GM21367 (cell line): ENCODE measurements around the gene NPIPB6.

Experiments
- ATAC-seq: cut with Tn5 transposase; IDR thresholded peaks from one replicate; pipeline ENCODE4 v1.9.1; 2021; ENCODE audit not compliant: unreplicated experiment

Gene NPIPB6

DNA sequence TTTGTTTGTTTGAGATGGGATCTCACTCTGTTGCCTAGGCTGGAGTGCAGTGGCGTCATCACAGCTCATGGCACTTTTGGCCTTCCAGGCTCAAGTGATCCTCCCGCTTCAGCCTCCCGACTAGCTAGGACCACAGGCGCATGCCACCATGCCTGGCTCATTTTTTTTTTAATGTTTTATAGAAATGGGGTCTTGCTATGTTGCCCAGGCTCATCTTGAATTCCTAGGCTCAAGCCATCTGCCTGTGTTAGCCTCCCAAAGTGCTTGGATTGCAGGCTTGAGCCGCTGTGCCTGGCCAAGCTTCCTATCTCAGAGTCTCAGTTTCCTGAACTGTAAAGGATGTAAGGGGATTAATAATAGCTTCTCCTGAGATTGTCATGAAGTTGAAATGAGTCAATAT, 63.0 kb downstream of the NPIPB6 start:
- ATAC-seq = no peak

DNA sequence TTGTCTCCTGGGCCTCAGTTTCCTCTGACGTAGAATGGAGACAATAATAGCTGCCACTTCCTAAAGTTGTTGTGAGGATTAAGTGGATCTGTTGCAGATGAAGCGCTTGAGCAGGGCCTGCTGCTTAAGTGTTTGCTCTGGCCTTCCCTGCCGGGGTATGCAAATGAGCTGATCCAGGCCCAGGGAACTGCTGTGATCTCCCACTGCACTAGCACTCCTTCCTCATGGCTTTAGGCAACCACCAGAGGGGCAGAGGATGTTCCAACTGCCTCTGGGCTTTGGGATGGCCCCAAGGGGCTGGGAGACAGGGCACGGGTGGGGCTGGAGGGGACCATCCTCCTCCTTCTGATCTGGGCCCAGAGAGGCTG, 64.8 kb downstream of the NPIPB6 start:
- ATAC-seq = no peak

DNA sequence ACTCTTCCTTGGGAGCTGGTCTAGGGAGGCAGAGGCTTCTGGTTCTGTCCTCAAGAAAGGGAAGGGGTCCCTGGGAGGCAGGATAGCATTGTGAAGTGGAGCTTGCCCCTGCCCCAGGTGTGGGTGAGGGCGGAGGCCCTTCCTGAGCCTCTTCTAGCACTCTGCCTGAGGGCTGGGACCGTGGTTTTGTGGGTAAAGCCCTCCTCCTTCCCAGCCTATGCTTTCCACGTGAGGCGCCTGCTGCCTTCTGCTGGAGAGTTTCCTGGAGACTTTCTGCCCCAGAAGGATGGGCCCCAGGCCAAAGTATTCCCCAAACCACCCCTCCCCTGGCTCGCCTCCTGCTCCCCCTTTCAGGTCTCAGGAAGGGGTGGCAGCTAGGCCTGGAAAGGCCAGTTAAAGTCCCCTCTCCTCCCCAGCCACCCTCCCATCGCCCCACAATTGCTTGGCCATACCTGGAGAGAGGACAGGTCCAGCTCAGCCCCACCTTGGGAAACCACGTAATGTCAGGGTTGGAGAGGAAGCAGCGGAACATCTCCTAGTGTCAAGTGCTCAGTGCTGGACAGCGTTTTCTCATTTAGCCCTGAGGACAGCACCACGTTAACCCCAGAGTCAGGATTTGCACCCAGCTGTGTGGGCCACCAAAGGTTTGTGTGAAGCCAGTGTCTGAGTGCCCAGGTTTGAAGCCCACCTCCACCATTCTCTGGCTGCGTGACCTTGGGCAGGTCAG, 65.4 kb downstream of the NPIPB6 start:
- no peak for ATAC-seq

DNA sequence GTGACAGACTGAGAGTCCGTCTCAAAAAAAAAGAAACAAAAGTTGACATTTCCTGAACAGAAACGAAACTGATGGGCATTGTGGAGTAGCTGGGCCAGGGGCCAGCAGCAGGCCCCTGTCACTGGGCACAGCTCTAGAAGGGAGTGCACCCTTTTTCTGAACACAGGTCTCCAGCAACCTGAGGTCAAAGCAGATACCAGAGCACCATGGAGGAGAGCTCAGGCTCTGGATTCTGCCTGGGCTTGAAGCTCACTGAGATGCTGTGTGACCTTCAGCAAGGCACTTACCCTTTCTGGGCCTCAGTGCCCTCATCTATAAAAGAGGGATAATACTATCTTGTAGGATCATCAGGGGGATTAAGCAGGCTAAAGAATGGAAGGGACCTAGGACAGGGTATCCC, 66.0 kb downstream of the NPIPB6 start:
- ATAC-seq = no peak

DNA sequence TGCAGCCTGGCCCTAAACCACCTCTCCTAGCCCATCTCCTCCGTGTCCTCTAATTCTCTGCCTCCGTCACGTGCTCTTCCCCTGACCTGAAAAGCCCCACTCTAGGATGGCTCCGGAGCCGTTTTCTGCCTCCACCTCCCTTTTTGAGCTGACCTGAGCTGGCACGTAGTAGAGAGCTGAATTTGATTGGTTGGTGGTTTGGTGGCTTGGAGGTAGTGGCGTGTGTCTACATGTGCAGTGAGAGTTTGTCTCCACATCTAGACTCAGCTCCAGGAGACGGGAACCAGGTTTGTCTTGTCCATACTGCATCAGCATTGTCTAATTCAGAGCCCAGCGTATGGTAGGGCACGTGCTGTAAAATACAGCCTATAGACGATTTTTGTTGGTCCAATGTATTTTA, 68.0 kb downstream of the NPIPB6 start:
- no peak for ATAC-seq

DNA sequence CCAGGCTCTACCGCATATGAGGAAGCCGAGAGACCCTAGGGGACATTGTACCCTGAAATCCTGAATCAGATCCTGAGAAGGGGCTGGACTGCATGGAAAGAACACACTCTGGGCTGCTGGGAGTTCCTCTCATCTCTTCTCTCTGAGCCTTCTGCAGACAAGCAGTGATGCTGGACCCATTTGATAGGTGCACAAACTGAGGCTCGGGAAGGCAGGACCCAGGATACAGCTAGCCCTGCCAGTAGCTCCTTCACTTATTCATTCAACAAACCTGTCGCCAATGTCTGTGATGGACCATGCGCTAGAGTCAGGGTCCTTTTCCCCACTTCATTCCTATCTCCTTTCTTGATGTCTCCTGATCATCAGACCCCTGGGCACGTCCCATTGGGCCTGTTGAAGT, 69.1 kb downstream of the NPIPB6 start:
- no peak for ATAC-seq

DNA sequence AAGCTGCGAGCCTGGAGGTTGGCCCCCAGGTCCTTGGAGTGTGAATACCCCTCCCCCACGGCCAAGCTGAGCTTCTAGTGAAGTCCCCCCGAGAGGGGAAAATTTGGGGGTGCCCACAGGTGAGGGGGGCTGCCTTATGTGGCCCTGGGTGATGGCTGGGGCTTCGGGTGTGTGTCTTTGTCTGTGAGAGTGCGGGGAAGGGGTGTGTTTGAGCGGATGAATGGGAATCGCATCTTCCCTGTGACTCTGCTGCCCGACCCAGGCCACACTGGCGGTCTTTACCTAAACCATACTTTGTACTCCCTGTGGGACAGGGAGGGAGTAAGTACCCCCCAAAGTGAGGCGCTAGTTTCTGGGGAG, 69.7 kb downstream of the NPIPB6 start:
- ATAC-seq = no peak

DNA sequence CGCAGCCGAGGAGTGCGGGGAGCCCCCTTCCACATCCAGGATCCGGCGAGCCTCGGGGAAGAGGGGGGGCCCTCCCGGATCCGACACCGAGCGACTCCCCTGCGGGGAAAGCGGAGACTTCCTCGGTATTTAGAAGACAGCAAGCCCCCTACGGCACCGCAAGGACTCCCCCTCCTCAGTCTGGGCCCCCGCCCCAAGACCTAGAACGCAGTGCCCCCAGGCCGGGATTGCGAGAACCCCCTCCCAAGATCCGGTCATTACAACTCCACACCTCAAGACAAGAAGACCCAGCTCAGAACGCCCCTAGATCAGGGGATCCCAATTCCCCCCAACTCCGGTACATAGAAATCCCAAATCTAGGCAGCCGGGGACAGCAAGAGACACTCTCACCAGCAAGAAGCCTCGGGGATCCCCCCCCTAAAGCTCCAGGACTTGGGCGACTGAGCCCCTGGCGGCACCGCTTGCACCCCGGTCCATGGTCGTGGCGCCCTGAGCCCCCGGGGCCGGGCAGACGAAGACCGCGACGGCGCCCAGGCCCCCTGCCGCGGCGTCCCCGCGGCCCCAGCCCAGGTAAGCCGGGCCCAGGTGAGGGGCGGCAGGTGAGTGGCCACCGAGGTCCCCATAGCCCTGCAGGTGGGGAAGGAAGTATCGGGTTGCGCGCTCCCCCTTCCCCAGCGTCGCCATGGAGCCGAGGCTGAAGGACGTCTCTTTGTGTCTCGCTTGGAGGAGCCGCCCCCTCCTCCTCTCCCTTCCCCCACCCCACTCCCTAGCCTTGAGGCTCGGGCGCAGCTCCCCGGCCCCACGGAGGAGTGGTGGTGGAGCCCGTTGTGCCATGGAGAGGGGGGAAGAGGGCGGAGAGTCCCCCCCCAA, 70.3 kb downstream of the NPIPB6 start:
- ATAC-seq = no peak
